Stimulated activated CD4-positive, alpha-beta T cell treated with anti-CD3 and anti-CD28 coated beads, Interleukin-1b, Interleukin-23, amount 100 ng/mL, for 4 hours (primary cell): ENCODE results near the gene HAX1.
"Not testable (repeated sequence)": the region's sequence is repeated elsewhere in the genome, so short reads cannot be mapped to it uniquely, and the experiment has no call there.

ENCODE experiments used
- DNase-seq, 2 donors: peaks; one replicate each; pipeline ENCODE4 v3.0.0-alpha.2; 2020; ENCODE audit warnings: low read depth in 2 of 2

The HAX1 gene

GRCh38 chr1:154287591-154287990 is 15.2 kb downstream of the HAX1 start:
- not testable (repeated sequence) for DNase-seq

- DNase-seq, result no peak
Measured at GRCh38 chr1:154288661-154289060, 16.2 kb downstream of the HAX1 start.

GRCh38 chr1:154290921-154291320 is 18.5 kb downstream of the HAX1 start:
- DNase-seq, result no peak

- DNase-seq, result no peak
Measured at GRCh38 chr1:154295408-154296235, 23.2 kb downstream of the HAX1 start.

GRCh38 chr1:154301582-154301981 is 29.2 kb downstream of the HAX1 start:
- no peak for DNase-seq

GRCh38 chr1:154304664-154305337 is 32.4 kb downstream of the HAX1 start:
- DNase-seq, result no peak

- no peak for DNase-seq
Measured at GRCh38 chr1:154306151-154306550, 33.7 kb downstream of the HAX1 start.

GRCh38 chr1:154307670-154308270 is 35.3 kb downstream of the HAX1 start:
- DNase-seq, result not testable (repeated sequence)

- DNase-seq, result not testable (repeated sequence)
Measured at GRCh38 chr1:154309136-154309535, 36.7 kb downstream of the HAX1 start.

- not testable (repeated sequence) for DNase-seq
Measured at GRCh38 chr1:154312229-154313065, 40.0 kb downstream of the HAX1 start.

- no peak for DNase-seq
Measured at GRCh38 chr1:154313066-154313356, 40.6 kb downstream of the HAX1 start.

- DNase-seq, result not testable (repeated sequence)
Measured at GRCh38 chr1:154314226-154314625, 41.8 kb downstream of the HAX1 start.

- no peak for DNase-seq
Measured at GRCh38 chr1:154316704-154317103, 44.3 kb downstream of the HAX1 start.

GRCh38 chr1:154318386-154318785 is 46.0 kb downstream of the HAX1 start:
- DNase-seq, result no peak

GRCh38 chr1:154320882-154321608 is 48.6 kb downstream of the HAX1 start, which contains the start of gene AQP10:
AQP10 (plus strand) TSS chr1:154321093; CDS start chr1:154321156, 63 bp downstream.
- no peak for DNase-seq

GRCh38 chr1:154321609-154321934 is 49.1 kb downstream of the HAX1 start:
- not testable (repeated sequence) for DNase-seq

- no peak for DNase-seq
Measured at GRCh38 chr1:154323493-154323892, 51.1 kb downstream of the HAX1 start.

- no peak for DNase-seq
Measured at GRCh38 chr1:154324241-154324640, 51.8 kb downstream of the HAX1 start.

GRCh38 chr1:154324669-154325582 is 52.5 kb downstream of the HAX1 start, which contains the start of gene ATP8B2:
ATP8B2 (plus strand) TSS chr1:154325525; CDS start chr1:154328142, 2,617 bp downstream.
- peak; percentile 71 to 72 for DNase-seq
